Fibroblast of mammary gland (primary cell): ENCODE data around the gene SMC3.

Experiments
- DNase-seq: peaks from one replicate; pipeline ENCODE4 v3.0.0-alpha.2; 2010; ENCODE audit warnings: low read depth
- H3K4me3 ChIP-seq: 2 replicates; pipeline ENCODE4 v1.5.1; 2011; ENCODE audit warnings: low read depth, mild to moderate bottlenecking, low read length, moderate library complexity; ENCODE audit not compliant: control insufficient read depth
- TF ChIP-seq, protein P1 (sequence below): conservative IDR thresholded peaks from 2 replicates; pipeline ENCODE4 v1.5.1; 2011; ENCODE audit warnings: low read depth, low read length, inconsistent platforms; ENCODE audit not compliant: control insufficient read depth, insufficient read depth

Gene SMC3

DNA sequence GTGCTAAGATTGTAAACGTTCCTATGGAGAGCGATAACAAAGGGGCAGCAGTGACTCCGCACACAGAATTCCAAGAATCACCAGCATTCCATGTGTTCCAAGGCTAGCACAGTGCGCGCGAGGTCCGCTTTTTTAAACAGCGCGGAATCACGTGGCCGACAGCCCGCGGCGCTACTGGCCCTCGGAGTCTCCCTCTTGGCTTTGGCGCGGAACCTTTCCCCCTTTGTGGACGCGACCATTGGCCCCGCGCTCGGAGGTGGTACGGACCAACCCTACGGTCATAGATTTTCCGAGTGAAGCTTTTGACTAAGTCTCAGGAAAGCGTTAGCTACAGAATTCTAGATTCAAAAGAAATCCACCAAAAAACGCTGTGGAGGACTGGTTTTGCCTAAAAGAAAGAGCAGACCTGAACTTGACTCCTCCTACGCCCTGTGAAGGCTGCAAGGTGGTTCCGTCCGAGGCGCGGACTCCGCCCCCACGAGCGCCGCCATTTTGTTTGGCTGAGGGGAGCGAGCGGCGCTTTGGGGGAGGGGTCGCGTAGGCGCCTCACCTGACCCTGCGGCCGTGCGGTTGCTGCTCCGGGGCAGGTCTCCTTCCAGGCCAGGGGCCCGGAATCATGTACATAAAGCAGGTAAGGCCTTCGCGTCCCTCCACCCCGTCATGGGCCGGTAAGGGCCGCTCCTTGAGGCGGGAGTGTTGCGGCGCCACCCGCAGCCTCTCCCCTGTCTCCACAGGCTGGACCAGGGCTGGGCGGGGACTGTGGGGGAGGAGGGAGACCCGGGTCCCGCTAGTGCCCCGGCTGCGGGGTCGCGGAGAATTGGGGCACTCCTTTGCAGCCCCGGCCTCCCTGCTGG is at the start of gene SMC3:
Gene SMC3, plus strand, starts transcription at position 495 of the 854 bp plus-strand sequence. Its CDS starts 122 bp downstream, at position 617.
- peak; percentile 95 for DNase-seq
- peak within 1 kb of the TSS; percentile 80 for H3K4me3 ChIP-seq
- TF ChIP-seq, protein P1, sequence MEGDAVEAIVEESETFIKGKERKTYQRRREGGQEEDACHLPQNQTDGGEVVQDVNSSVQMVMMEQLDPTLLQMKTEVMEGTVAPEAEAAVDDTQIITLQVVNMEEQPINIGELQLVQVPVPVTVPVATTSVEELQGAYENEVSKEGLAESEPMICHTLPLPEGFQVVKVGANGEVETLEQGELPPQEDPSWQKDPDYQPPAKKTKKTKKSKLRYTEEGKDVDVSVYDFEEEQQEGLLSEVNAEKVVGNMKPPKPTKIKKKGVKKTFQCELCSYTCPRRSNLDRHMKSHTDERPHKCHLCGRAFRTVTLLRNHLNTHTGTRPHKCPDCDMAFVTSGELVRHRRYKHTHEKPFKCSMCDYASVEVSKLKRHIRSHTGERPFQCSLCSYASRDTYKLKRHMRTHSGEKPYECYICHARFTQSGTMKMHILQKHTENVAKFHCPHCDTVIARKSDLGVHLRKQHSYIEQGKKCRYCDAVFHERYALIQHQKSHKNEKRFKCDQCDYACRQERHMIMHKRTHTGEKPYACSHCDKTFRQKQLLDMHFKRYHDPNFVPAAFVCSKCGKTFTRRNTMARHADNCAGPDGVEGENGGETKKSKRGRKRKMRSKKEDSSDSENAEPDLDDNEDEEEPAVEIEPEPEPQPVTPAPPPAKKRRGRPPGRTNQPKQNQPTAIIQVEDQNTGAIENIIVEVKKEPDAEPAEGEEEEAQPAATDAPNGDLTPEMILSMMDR: no peak

DNA sequence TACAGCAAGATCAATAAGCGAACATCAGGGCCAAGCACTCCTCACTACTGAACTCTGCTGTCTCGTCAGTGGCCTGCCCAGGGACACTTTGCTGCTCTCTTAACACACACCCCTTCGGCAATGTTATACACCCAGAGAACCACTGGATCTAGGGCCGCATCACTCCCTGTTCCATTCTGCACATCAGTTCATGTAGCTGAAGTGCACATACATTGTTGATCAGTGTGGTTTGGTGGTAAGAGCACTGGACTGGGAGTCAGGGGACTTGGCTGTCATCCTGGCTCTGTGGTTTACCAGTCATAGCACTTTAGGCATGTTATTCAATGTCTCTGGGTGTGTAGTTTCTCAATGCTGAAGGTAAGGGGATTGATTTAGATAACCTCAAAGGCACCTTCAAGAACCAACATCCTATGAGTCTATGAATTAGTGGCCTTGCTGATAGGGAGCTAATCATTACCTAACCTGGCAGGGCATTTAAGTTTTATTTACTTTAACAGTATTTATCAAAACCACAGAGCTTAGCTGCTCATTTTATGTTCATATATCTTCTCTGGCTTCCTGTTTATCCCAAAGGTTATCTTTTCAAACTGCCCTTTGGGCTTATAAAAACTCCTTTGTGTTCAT is 45.0 kb upstream of the SMC3 start:
- DNase-seq: peak; percentile 69
- no peak overlapping the region for H3K4me3 ChIP-seq
- TF ChIP-seq, protein P1: no peak

DNA sequence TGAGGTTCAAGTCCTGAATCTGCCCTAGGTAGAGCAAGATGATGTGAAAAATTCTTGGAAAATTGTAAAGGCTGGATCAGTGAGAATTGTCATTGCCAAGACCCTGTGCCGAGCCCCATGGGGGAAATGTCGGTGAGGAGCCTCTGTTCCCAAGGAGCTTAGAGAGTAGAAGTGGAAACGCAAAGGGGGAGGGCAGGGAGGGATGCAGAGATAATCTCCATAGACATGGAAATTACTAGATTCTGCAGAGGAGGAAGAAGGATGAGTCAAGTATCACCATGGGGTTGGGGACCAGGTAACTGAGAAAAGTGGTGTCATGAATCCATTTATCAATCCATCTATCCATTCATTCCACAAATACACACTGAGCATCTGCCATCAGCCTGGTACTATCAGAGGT is 43.8 kb upstream of the SMC3 start:
- DNase-seq: no peak
- no peak overlapping the region for H3K4me3 ChIP-seq
- TF ChIP-seq, protein P1: no peak

DNA sequence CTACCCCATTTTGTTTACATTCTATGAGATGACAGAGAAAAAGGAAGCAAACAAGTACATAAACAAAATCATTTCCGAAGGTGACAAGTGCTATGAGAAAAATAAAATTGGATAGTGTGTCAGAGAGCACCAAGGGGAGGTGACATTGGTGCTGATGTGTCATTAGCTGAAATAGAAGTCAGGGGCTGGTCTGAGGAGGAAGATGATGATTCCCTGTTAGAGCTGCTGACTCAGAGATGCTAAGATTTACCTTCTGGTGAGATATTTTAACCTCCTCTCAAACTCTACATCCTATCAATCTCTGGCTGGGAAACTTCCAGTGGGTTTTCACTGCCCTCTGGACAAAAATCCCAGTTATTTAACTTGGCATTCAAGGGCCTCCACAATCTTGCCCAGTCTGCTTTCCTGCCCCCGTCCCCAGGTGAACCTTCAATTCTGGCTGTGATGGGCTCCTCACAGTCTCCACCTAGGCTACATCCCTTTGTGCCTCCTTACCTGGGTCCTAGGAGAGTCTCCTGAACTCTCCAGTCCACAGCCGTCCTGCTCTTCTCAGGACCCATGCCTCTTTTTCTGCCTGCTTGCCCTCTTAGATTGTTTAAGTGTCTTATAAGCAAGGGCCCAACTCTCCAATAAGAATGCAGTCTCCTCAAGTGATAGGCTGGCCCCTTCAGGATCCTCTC is 43.2 kb upstream of the SMC3 start:
- H3K4me3 ChIP-seq: no peak overlapping the region
- peak; percentile 19 for DNase-seq
- TF ChIP-seq, protein P1: no peak

- TF ChIP-seq, protein P1: no peak
- DNase-seq: peak; percentile 40
- H3K4me3 ChIP-seq: no peak overlapping the region
Measured at GRCh38 chr10:110524859-110525232, 42.6 kb upstream of the SMC3 start.

- DNase-seq: peak; percentile 85
- H3K4me3 ChIP-seq: no peak overlapping the region
- TF ChIP-seq, protein P1: no peak
Measured at GRCh38 chr10:110525349-110526260, 41.9 kb upstream of the SMC3 start.
